Heart left ventricle (tissue), 16 donors: ENCODE data around the gene NR1D1. TPM values are rescaled to one million over a fixed set of nuclear protein-coding genes. Genes with fewer than 3 reads are reported as not detected.

ENCODE experiments used
- ATAC-seq, 4 donors: fragments of 200-7000 bp; cut with Tn5 transposase; one replicate each; pipeline ENCODE4 v1.9.1; 2020 to 2022; ENCODE audit warnings: moderate library complexity in 4 of 4, mild to moderate bottlenecking in 3 of 4, moderate number of reproducible peaks in 1 of 4
- DNase-seq, 5 donors: peaks; one replicate each; pipeline ENCODE4 v3.0.0-alpha.2; 2020
- H3K27ac ChIP-seq, 12 donors: fragments of 200-600 bp; sonication (generic) in 4 of 12; one replicate each; pipeline versions ENCODE4 v1.5.0 to v1.8.0; 2016 to 2022; ENCODE audit warnings: mild to moderate bottlenecking in 2 of 12
- H3K27me3 ChIP-seq, 9 donors: fragments of 200-600 bp; sonication (generic) in 2 of 9; one replicate each; pipeline versions ENCODE4 v1.5.1 to v1.8.0; 2016 to 2022; ENCODE audit warnings: mild to moderate bottlenecking in 3 of 9
- H3K36me3 ChIP-seq, 9 donors: fragments of 200-600 bp; sonication (generic) in 2 of 9; one replicate each; pipeline versions ENCODE4 v1.5.0 to v1.8.0; 2018 to 2022; ENCODE audit warnings: mild to moderate bottlenecking in 2 of 9
- H3K4me1 ChIP-seq, 12 donors: fragments of 200-600 bp; sonication (generic) in 4 of 12; one replicate each; pipeline versions ENCODE4 v1.5.0 to v1.8.0; 2016 to 2022; ENCODE audit warnings: mild to moderate bottlenecking in 3 of 12
- H3K4me3 ChIP-seq, 12 donors: fragments of 200-600 bp; sonication (generic) in 4 of 12; one replicate each; pipeline versions ENCODE4 v1.5.0 to v1.8.0; 2017 to 2022; ENCODE audit warnings: mild to moderate bottlenecking in 9 of 12, moderate library complexity in 4 of 12
- H3K9me3 ChIP-seq, 12 donors: fragments of 200-600 bp; sonication (generic) in 4 of 12; one replicate each; pipeline versions ENCODE4 v1.5.0 to v1.8.0; 2016 to 2022; ENCODE audit warnings: mild to moderate bottlenecking in 1 of 12
- CTCF ChIP-seq, 12 donors: fragments of 200-600 bp; sonication (generic) in 4 of 12; IDR thresholded peaks; one replicate each; pipeline versions ENCODE4 v1.5.0 to v1.8.0; 2018 to 2022; ENCODE audit warnings: antibody characterized with exemption in 12 of 12, mild to moderate bottlenecking in 5 of 12
- POLR2A ChIP-seq, 2 donors: fragments of 450-650 bp; IDR thresholded peaks; one replicate each; pipeline ENCODE4 v1.6.1; 2017; ENCODE audit warnings: antibody characterized with exemption in 2 of 2, mild to moderate bottlenecking in 2 of 2, moderate library complexity in 2 of 2
- WGBS, 4 donors: extraction: QIAGEN DNeasy Blood & Tissue Kit in 2 of 4; methylation state at CpG; one replicate each; pipeline versions ENCODE4 v1.1.5 to v1.1.7; 2013 to 2018; 5-methylcytosine and 5-hydroxymethylcytosine counted together
- intact Hi-C, 10 donors: fragments of 100-400 bp; cut with DNase I; formaldehyde crosslinking; loops; one replicate each; pipeline versions ENCODE4 v1.11.1 to v1.14.2; 2022
- polyA plus RNA-seq, 2 donors: library from polyadenylated mRNA; stranded (reverse); fragments of 200-250 nt; gene quantifications; one replicate each; pipeline ENCODE4 v1.2.3, GENCODE V29; 2013
- total RNA-seq, 9 donors: library from RNA; depleted of rRNA in 2 of 9; stranded (reverse); fragments of >200 nt in 2 of 9; fragmentation: NEBNext Ultra II Directional in 3 of 9; extraction: Animal tissue kit (Norgen Biotek cat#: 25700) in 3 of 9; gene quantifications; one replicate each; pipeline versions ENCODE4 v1.1.0 to v1.2.4, GENCODE V29; 2016 to 2023
- donor health status: ischemic (EF 13 %, LVEDD 7.1; RV severe dilation, severe dysfunction).
- donor health status: healthy with polysubstance abuse.
- donor health status: DM: no; HTN: yes; CAD: no.
- donor health status: DM: no; HTN: no; CAD: no.
- donor health status: ischemic (EF 25% LVEDD 6.9; RV normal size, moderate dysfunction).
- donor health status: ischemic (EF 25% LVEDD 5.7; RV mildly dilated, moderate dysfunction).
- donor health status: healthy.
- donor health status: DM: yes; HTN: yes; CAD: no.
- donor health status: ischemic (EF 35%, LVEDD 5.7; RV mildly dilated, moderate dysfunction).
- donor health status: nonischemic (EF 11% LVEDD 7.7; RV severe dilation, severe dysfunction).
- donor health status: DM: yes; HTN: yes; CAD: no.
- donor health status: PGD.
- donor health status: ischemic (EF 29% LVEDD 5.4; RV normal size, mild dysfunction).
- donor health status: nonischemic (EF 23%, LVEDD 6.1; RV moderate dilation, normal function).

NR1D1 gene
- total and polyA plus RNA-seq, 11 donors: 5.8 to 36.1 (median 20.2) TPM

GRCh38 chr17:40103071-40103661 is 2.8 kb upstream of the NR1D1 start:
- Histone ChIP-seq H3K4me1 (peaks cover 16 to 92% (median 72%) of the 10 kb centered on the region in 12 donors), H3K9me3 (no peaks in the 10 kb centered on the region), H3K27ac (peak overlapping the region in 11 of 12 donors; percentile 62 to 100 (median 93)), H3K36me3 (peaks cover 0 to 6% (median 0%) of the 10 kb centered on the region in 9 donors), H3K4me3 (peak overlapping the region in 1 of 12 donors; percentile 9), H3K27me3 (no peaks in the 10 kb centered on the region)
- WGBS, 4 donors: 51 to 72% (median 63%) methylated on average over 3 of the region's 3 CpGs
- TF ChIP-seq CTCF (IDR thresholded peaks at IDR 0.05) (no peak), POLR2A (IDR thresholded peaks at IDR 0.05) (no peak)
- ATAC-seq (no peak), DNase-seq (peak in 3 of 5 donors; percentile 18 to 28 (median 19))
- intact Hi-C loops: no loop called here

DNA sequence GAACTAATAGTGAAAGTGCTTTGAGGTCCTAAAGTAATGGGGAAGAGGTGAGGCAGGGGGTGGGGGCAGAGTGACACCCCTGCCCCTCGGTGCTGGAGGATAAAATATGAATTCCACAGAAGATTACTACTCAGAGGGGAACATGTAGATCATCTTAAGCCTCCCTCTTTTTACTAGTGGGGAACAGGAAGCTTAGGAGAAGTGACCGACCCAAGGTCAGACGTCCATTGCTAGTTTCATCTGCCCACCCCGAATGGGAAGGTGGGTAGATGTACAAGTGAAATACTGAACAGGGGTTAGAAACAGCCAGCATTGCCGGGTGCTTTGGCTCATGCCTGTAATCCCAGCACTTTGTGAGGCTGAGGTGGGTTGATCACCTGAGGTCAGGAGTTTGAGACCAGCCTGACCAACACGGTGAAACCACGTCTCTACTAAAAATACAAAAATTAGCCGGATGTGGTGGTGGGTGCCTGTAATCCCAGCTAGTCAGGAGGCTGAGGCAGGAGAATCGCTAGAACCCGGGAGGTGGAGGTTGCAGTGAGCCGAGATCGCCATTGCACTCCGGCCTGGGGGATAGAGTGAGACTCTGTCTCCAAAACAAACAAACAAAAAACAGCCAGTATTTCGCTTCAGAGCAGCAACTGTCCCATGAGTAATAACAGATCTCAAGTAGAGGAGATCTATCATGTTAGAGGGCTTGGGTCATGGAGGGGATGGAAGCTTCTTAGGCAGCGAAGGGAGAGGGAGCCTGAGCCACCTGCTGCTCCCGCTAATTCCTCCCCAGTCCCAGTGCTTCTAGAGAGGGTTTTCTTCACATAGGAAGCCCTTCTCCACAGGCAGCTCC is 1.2 kb upstream of the NR1D1 start:
- Histone ChIP-seq H3K9me3 (no peaks in the 10 kb centered on the region), H3K4me1 (peaks cover 20 to 92% (median 73%) of the 10 kb centered on the region in 12 donors), H3K36me3 (peaks cover 0 to 22% (median 13%) of the 10 kb centered on the region in 9 donors), H3K27ac (peak overlapping the region in 11 of 12 donors; percentile 88 to 100 (median 98)), H3K4me3 (peak overlapping the region in 10 of 12 donors; percentile 72 to 100 (median 84)), H3K27me3 (no peaks in the 10 kb centered on the region)
- TF ChIP-seq POLR2A (IDR thresholded peaks at IDR 0.05) (no peak), CTCF (IDR thresholded peaks at IDR 0.05) (no peak)
- 65 to 80% (median 72%) methylated on average over 16 of the region's 16 CpGs for WGBS, 4 donors
- no peak for DNase-seq
- ATAC-seq: no peak
- intact Hi-C loops: no loop called here

DNA sequence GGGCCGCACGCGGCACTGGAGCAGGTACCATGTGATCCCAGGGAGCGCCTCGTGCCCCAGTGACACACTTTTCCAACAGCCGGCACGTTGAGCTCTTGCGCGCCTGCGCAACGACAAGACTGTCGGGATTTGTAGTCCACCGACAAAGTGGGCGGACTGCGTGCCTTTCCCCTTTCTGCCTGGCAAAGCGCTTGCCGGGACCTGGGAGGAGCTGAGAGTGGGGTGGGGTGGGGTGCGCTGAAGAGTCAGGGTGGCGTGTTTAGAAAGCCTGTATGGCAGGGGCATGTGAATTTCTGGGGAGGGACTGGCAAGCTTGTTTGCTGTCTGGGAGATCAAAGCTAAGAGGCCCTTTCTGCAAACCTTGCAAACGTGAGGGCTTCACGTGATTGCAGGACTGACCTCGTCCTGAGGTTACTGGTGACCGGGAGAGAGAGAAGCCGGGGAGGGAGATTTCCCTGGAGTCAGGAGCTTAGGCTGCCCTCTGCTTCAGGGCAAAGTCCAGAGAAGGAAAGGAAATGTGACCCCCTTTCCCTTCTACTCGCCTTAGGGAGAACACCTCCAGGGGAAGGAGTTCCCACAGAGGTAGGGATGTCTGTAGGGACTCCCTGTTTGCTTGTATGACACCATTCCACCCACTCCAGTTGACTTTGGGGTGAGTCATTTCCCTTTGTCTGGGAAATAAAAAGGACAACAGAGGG is 429 bp upstream of the NR1D1 start:
- Histone ChIP-seq H3K4me1 (peaks cover 20 to 92% (median 73%) of the 10 kb centered on the region in 12 donors), H3K36me3 (peaks cover 0 to 30% (median 21%) of the 10 kb centered on the region in 9 donors), H3K27ac (peak overlapping the region; percentile 78 to 100 (median 98)), H3K4me3 (peak overlapping the region; percentile 72 to 100 (median 84)), H3K27me3 (no peaks in the 10 kb centered on the region), H3K9me3 (no peaks in the 10 kb centered on the region)
- ATAC-seq: peak; percentile 63 to 73 (median 68)
- DNase-seq: peak; percentile 98 to 100 (median 99)
- no peak for TF ChIP-seq CTCF (IDR thresholded peaks at IDR 0.05)
- peak in 1 of 2 donors; percentile 59 for TF ChIP-seq POLR2A (IDR thresholded peaks at IDR 0.05)
- WGBS, 4 donors: 0 to 1% (median 1%) methylated on average over 22 to 25 of the region's 25 CpGs
- intact Hi-C loops: loop anchor here in 1 of 10 donors (1.0 kb wide), 1 partner anchor 10 kb away; no protein-coding TSS in a partner anchor
